Thoracic aorta (tissue), 2 donors: ENCODE results near the gene UNC5B. TPM values are rescaled to one million over a fixed set of nuclear protein-coding genes. Genes with fewer than 3 reads are reported as not detected.

ENCODE experiments used
- ATAC-seq: fragments of 150-250 bp; one replicate; pipeline ENCODE4 v1.8.0; 2017; ENCODE audit warnings: low read depth; ENCODE audit not compliant: insufficient number of reproducible peaks, low FRiP score
- DNase-seq: peaks from one replicate; pipeline ENCODE4 v3.0.0-alpha.2; 2020; ENCODE audit warnings: low spot score
- H3K27ac ChIP-seq, 2 donors: fragments of 200-600 bp; sonication (generic); 1 replicate in 1 of 2; 2 replicates in 1 of 2; pipeline ENCODE4 v1.5.1; 2016; ENCODE audit warnings: mild to moderate bottlenecking in 2 of 2, moderate library complexity in 2 of 2
- H3K27me3 ChIP-seq: fragments of 200-600 bp; sonication (generic); replicated peaks from 2 replicates; pipeline ENCODE4 v1.6.0; 2016; ENCODE audit warnings: mild to moderate bottlenecking; ENCODE audit not compliant: insufficient read depth
- H3K36me3 ChIP-seq: fragments of 200-600 bp; sonication (generic); one replicate; pipeline ENCODE4 v1.5.1; 2016
- H3K4me1 ChIP-seq, 2 donors: fragments of 200-600 bp; sonication (generic); 1 replicate in 1 of 2; 2 replicates in 1 of 2; pipeline versions ENCODE4 v1.5.1 to v1.6.0; 2016; ENCODE audit warnings: low read depth in 2 of 2, mild to moderate bottlenecking in 1 of 2; ENCODE audit not compliant: control insufficient read depth in 1 of 2
- H3K4me3 ChIP-seq: fragments of 200-600 bp; sonication (generic); 2 replicates; pipeline ENCODE4 v1.5.1; 2016; ENCODE audit warnings: mild to moderate bottlenecking
- H3K9me3 ChIP-seq: fragments of 200-600 bp; sonication (generic); 2 replicates; pipeline ENCODE4 v1.5.1; 2016
- total RNA-seq, 2 donors: library from RNA; depleted of rRNA; stranded (reverse); fragments of >200 nt; gene quantifications; one replicate each; pipeline versions ENCODE4 v1.1.0 to v1.2.3, GENCODE V29; 2016
- TF ChIP-seq, protein P1 (sequence below): fragments of 200-600 bp; sonication (generic); IDR thresholded peaks from one replicate; pipeline ENCODE4 v1.5.1; 2019; ENCODE audit warnings: antibody characterized with exemption

Gene UNC5B
- total RNA-seq, 2 donors from 2014 or later, result 18.3 to 24.2 TPM

DNA sequence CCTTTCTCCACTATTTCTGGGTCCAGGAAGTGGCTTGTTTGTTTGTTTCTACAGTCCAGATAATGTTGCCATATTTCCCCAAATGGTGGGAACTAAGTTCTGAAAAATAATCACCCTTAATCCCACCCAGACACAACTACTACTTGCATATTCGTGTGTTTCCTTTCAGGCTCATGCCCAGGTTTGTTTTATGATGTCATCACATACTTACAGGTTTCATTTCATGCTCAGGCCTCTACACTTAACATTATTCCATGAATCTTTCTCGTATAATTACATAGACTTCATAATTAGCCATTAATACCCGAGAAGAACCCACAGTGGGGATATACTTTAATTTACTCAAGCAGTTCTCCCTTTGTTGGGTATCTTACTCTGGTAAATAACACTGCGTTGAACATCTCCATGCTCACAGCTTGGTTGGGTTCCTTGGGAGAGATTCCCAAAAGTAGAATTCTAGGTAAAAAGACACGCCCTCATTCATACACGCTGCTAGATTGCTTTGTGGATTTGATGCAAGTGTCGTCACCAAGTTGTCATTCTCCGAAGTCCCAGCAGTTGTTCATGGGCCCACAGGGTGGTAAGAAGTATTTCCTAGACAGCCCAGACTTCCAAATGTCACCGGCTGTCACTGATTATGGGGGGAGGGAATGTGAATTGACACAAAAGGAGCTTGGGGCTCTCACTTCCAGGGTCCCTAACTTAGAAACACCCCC, 42.6 kb downstream of the UNC5B start:
- ATAC-seq (no peak), DNase-seq (no peak)
- Histone ChIP-seq H3K4me1 (peaks cover 7 to 33% of the 10 kb centered on the region in 2 donors), H3K36me3 (no peaks in the 10 kb centered on the region), H3K27ac (no peak overlapping the region), H3K27me3 (no peaks in the 10 kb centered on the region), H3K9me3 (no peaks in the 10 kb centered on the region), H3K4me3 (no peak overlapping the region)
- TF ChIP-seq, protein P1, sequence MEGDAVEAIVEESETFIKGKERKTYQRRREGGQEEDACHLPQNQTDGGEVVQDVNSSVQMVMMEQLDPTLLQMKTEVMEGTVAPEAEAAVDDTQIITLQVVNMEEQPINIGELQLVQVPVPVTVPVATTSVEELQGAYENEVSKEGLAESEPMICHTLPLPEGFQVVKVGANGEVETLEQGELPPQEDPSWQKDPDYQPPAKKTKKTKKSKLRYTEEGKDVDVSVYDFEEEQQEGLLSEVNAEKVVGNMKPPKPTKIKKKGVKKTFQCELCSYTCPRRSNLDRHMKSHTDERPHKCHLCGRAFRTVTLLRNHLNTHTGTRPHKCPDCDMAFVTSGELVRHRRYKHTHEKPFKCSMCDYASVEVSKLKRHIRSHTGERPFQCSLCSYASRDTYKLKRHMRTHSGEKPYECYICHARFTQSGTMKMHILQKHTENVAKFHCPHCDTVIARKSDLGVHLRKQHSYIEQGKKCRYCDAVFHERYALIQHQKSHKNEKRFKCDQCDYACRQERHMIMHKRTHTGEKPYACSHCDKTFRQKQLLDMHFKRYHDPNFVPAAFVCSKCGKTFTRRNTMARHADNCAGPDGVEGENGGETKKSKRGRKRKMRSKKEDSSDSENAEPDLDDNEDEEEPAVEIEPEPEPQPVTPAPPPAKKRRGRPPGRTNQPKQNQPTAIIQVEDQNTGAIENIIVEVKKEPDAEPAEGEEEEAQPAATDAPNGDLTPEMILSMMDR, result no peak

DNA sequence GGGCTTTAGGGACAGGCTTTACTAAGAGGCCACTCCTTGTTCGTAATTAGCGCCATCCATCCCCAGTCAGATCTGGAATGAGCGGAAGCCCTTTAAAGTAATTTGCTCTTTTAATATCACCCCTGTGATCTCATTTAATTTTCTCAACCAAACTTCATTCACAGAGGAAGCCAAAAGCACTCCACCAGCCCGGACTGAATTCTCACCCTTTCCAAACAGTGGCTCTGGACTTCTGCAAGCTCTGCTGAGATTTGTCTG, 43.1 kb downstream of the UNC5B start:
- no peak for ATAC-seq

DNA sequence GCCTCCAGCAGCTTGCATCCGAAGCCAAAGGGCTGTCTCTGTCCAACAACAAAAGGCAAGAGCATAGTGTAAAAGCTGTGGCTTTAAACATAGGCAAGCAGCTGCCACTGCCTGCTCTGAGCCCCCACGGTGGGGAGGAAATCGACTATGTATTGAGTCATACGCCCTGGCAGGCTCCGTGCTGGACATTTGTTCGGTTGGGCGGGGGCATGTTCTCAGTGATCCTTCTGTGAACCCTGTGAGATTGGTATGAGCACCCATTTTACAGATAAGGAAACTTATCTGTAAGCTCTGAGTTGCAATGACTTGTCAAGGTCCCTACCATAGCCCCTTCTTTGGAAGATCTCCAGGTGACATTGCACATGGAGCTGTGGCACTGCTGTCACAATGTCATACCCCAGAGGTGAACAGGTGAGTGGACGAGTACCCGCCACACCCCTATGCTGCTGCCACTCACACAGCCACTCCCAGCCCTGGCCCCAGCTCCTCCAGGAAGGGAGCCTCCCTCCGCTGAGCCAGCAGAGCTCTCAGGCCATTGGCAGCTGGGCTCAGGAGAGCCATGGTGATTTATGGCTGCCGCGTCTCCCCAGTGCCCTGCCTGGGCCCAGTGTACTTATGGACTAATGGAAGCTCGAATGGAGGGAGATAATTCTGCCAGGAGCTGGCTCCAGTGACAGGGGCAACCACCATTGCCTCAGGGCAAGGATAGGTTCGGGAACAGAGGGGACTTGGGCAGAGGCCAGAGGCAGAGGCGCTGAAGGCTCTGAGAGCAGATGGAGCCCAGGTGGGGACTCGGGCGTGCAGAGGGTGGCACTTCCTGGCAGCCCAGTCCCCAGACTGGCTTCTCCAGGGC, 43.7 kb downstream of the UNC5B start:
- ATAC-seq (no peak), DNase-seq (no peak)
- H3K27ac ChIP-seq, result no peak overlapping the region

More for the DNA sequence above, 43.1 kb downstream of the UNC5B start:
- no peaks in the 10 kb centered on the region for H3K27me3 ChIP-seq
- H3K36me3 ChIP-seq, result no peaks in the 10 kb centered on the region
- no peak overlapping the region for H3K27ac ChIP-seq
- no peak for DNase-seq
- H3K4me3 ChIP-seq, result no peak overlapping the region
- TF ChIP-seq, protein P1, result no peak
- no peaks in the 10 kb centered on the region for H3K9me3 ChIP-seq
- H3K4me1 ChIP-seq, result peaks cover 12 to 38% of the 10 kb centered on the region in 2 donors

DNA sequence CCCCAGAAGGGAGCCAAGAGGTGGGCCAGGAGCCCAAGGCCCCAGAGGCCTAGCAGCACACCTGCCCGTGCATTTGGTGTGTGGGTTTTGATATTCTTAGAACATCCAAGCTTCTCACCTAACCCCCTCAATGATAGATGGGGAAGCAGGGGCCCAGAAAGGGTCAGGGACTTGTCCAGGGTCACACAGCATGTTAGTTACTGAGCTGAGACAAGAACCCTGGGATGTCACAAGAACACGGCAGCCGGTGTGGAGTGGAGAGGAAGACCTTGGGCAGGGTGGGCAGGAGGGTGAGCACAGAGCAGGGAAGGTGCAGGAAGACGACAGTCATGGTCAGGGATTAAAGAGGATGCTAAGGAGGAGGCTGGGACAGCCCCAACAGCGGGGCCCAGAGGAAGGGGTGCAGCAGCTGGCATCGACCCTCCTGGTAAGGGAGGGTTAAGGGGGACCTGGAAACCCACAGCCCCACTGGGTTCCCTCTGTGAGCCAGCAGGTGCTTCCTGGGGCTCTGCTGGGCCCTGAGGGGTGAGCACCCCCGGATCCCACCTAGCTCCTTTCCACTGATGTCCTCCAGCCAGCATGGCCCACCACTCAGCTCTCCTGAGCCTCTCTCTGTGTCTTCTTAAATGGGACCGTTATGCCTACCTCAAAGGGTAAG, 44.4 kb downstream of the UNC5B start:
- no peaks in the 10 kb centered on the region for H3K36me3 ChIP-seq
- H3K4me1 ChIP-seq, result peaks cover 12 to 44% of the 10 kb centered on the region in 2 donors
- H3K9me3 ChIP-seq, result no peaks in the 10 kb centered on the region
- H3K4me3 ChIP-seq, result no peak overlapping the region
- TF ChIP-seq, protein P1, result no peak
- H3K27ac ChIP-seq, result no peak overlapping the region
- no peak for DNase-seq
- ATAC-seq, result no peak
- no peaks in the 10 kb centered on the region for H3K27me3 ChIP-seq

More for the DNA sequence above, 43.7 kb downstream of the UNC5B start:
- no peaks in the 10 kb centered on the region for H3K27me3 ChIP-seq
- no peak overlapping the region for H3K4me3 ChIP-seq
- TF ChIP-seq, protein P1, result no peak
- H3K9me3 ChIP-seq, result no peaks in the 10 kb centered on the region
- H3K4me1 ChIP-seq, result peaks cover 12 to 44% of the 10 kb centered on the region in 2 donors
- H3K36me3 ChIP-seq, result no peaks in the 10 kb centered on the region

DNA sequence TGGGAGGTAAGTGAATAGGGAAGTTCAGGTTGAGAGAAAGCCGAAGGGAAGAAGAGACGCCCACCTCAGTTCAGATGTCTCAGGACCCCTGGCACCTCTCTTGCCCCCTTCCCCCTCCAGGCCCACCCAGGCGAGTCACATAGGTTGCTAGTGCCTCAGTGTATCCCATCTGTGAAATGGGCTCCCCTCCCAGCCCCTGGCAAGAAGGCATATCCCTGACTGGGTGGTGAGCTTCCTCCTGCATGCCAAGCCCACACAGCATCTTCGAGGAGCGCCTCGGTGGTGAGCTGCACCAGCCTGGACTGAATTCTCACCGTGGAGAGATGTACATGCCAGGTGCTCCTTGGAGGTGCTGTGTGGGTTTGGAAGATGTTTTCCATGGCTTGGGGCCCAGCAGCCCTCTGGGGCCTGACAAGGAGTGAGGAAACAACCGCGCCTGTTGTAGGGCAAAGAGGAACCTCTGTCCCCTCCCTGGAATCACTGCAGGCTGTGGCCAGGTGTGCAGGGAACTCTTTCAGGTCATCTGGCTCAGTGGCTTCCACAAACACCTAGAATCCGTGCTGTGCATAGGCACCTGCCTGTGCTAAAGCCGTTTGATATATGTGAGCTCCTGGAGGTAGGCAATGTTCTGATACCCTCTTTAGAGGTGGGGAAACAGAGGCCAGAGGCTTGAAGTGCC, 45.1 kb downstream of the UNC5B start:
- no peak overlapping the region for H3K27ac ChIP-seq
- peaks cover 12 to 44% of the 10 kb centered on the region in 2 donors for H3K4me1 ChIP-seq
- ATAC-seq (no peak), DNase-seq (no peak)
- TF ChIP-seq, protein P1, result no peak
- H3K27me3 ChIP-seq, result no peaks in the 10 kb centered on the region
- H3K4me3 ChIP-seq, result no peak overlapping the region
- H3K9me3 ChIP-seq, result no peaks in the 10 kb centered on the region
- no peaks in the 10 kb centered on the region for H3K36me3 ChIP-seq
